MM.1S (cell line): Measurements from ENCODE around the gene NTM.

ENCODE experiments used
- EZH2 ChIP-seq: fragments of 300-600 bp; sonication (generic); optimal IDR thresholded peaks from 2 replicates; pipeline ENCODE3; 2017; ENCODE audit warnings: low read depth, mild to moderate bottlenecking, antibody characterized with exemption, low read length, mixed read lengths
- TF ChIP-seq, protein P1 (sequence below): fragments of 300-600 bp; sonication (generic); IDR thresholded peaks from 2 replicates; pipeline ENCODE4 v1.5.1; 2016; ENCODE audit warnings: antibody characterized with exemption, low read length, mixed read lengths

DNA sequence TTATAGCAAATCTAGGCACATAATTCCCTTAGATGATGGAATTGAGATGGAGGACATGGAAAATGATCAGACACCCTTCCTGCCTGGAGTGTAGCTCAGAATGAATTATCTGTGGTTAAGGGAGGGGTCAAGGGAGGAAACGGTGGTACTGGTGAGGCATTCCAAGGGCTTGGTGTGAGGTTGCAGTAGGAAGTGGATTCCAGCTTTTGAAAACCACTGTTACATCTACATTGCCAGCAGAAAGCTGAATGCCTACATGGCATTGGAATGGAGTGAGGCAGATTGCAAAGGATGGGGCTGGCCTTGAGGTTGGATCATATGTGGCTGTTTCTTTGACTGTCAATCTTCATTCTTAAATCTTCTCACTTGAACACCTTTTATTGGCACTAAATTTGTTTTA lies 684.4 kb downstream of the NTM start:
- TF ChIP-seq, protein P1, sequence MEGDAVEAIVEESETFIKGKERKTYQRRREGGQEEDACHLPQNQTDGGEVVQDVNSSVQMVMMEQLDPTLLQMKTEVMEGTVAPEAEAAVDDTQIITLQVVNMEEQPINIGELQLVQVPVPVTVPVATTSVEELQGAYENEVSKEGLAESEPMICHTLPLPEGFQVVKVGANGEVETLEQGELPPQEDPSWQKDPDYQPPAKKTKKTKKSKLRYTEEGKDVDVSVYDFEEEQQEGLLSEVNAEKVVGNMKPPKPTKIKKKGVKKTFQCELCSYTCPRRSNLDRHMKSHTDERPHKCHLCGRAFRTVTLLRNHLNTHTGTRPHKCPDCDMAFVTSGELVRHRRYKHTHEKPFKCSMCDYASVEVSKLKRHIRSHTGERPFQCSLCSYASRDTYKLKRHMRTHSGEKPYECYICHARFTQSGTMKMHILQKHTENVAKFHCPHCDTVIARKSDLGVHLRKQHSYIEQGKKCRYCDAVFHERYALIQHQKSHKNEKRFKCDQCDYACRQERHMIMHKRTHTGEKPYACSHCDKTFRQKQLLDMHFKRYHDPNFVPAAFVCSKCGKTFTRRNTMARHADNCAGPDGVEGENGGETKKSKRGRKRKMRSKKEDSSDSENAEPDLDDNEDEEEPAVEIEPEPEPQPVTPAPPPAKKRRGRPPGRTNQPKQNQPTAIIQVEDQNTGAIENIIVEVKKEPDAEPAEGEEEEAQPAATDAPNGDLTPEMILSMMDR, result no peak
- no peak for TF ChIP-seq EZH2
